GM11168 (cell line): Measurements from ENCODE around the gene PTPRO.
"Not testable (repeated sequence)": the region's sequence is repeated elsewhere in the genome, so short reads cannot be mapped to it uniquely, and the experiment has no call there.

Experiments
- in situ Hi-C: fragments of 300-500 bp; cut with MboI; formaldehyde crosslinking; loops from one replicate; pipeline ENCODE4 v1.12.0; 2022; ENCODE audit warnings: low sequenced_read_pairs; ENCODE audit not compliant: unreplicated experiment

PTPRO gene

GRCh38 chr12:15591811-15592210 lies 269.5 kb downstream of the PTPRO start:
- in situ Hi-C loops: loop anchor here (5.0 kb wide), 1 partner anchor 255 kb away; no protein-coding TSS in a partner anchor

GRCh38 chr12:15592934-15593333 lies 270.6 kb downstream of the PTPRO start:
- in situ Hi-C loops: loop anchor here (5.0 kb wide), 1 partner anchor 254 kb away; no protein-coding TSS in a partner anchor

GRCh38 chr12:15596174-15596573 lies 273.9 kb downstream of the PTPRO start:
- in situ Hi-C loops: no loop called here

GRCh38 chr12:15597125-15597830 lies 275.0 kb downstream of the PTPRO start:
- in situ Hi-C loops: no loop called here

GRCh38 chr12:15599266-15600037 lies 277.1 kb downstream of the PTPRO start:
- in situ Hi-C loops: no loop called here

- in situ Hi-C loops: no loop called here
These were observed 278.1 kb downstream of the PTPRO start for GRCh38 chr12:15600223-15600935.

GRCh38 chr12:15601210-15601800 lies 279.0 kb downstream of the PTPRO start:
- in situ Hi-C loops: no loop called here

GRCh38 chr12:15602051-15602672 lies 279.9 kb downstream of the PTPRO start:
- in situ Hi-C loops: no loop called here

- in situ Hi-C loops: no loop called here
These were observed 281.3 kb downstream of the PTPRO start for GRCh38 chr12:15603474-15604085.

- in situ Hi-C loops: no loop called here
These were observed 283.7 kb downstream of the PTPRO start for GRCh38 chr12:15605881-15606590.

GRCh38 chr12:15608406-15608805 lies 286.1 kb downstream of the PTPRO start:
- in situ Hi-C loops: no loop called here

- in situ Hi-C loops: no loop called here
These were observed 286.6 kb downstream of the PTPRO start for GRCh38 chr12:15608941-15609340.

GRCh38 chr12:15613981-15614380 lies 291.7 kb downstream of the PTPRO start:
- in situ Hi-C loops: no loop called here

GRCh38 chr12:15616495-15616894 lies 294.2 kb downstream of the PTPRO start:
- in situ Hi-C loops: not testable (repeated sequence)

- in situ Hi-C loops: no loop called here
These were observed 298.6 kb downstream of the PTPRO start for GRCh38 chr12:15620741-15621539.

- in situ Hi-C loops: no loop called here
These were observed 302.8 kb downstream of the PTPRO start for GRCh38 chr12:15625075-15625474.

- in situ Hi-C loops: no loop called here
These were observed 306.0 kb downstream of the PTPRO start for GRCh38 chr12:15627995-15628945.
